AG20443 (cell line): ENCODE measurements around the gene TBX21.

Experiments
- DNase-seq: peaks from one replicate; pipeline ENCODE4 v3.0.0; 2012; ENCODE audit warnings: low spot score, mixed read lengths

The TBX21 gene

DNA sequence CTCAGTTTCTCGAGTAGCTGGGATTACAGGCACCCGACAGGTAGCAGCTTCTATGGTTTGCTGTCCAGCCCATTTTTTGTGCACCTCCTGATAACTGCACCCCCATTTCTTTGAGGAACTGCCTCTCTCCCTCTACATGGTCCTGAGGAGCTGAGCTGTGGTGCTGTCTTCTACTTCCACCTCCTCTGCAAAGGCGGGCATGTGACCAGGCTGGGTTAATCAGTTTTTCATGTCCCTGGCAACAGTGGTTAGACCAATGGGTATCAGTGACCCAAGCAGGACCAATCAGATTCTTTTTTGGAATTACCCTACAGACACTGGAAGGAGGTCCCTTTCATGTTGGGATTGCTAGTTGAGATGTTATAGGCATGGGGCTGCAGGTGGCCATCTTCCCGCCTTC, 41.3 kb downstream of the TBX21 start:
- no peak for DNase-seq

DNA sequence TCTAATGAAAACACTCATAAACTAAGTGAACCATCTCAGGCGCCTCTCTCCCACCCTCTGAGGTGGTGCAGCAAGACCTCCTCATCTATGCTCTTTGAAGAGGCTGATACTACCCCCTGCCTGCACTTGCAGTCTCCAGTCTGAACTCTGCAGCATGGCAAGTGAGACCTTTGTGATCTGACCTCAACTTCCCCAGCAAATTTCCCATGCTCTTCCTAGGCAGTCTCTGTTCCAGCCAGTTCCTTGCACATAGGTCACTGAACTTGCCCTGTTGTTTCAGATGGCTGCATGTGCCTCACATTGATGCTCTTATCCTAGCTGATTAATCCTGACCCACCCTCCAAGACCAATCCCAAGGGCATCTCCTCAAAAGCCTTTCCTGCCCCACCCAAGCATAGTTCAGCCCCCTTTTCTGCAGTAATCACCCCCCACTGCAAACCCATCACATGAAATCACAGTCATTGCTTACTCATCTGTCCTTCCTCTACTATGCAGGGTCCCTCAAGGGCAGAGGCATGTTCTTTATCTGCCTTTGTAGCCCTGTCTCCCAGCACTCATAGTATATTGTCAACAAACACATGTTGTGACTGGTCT, 42.0 kb downstream of the TBX21 start:
- no peak for DNase-seq

DNA sequence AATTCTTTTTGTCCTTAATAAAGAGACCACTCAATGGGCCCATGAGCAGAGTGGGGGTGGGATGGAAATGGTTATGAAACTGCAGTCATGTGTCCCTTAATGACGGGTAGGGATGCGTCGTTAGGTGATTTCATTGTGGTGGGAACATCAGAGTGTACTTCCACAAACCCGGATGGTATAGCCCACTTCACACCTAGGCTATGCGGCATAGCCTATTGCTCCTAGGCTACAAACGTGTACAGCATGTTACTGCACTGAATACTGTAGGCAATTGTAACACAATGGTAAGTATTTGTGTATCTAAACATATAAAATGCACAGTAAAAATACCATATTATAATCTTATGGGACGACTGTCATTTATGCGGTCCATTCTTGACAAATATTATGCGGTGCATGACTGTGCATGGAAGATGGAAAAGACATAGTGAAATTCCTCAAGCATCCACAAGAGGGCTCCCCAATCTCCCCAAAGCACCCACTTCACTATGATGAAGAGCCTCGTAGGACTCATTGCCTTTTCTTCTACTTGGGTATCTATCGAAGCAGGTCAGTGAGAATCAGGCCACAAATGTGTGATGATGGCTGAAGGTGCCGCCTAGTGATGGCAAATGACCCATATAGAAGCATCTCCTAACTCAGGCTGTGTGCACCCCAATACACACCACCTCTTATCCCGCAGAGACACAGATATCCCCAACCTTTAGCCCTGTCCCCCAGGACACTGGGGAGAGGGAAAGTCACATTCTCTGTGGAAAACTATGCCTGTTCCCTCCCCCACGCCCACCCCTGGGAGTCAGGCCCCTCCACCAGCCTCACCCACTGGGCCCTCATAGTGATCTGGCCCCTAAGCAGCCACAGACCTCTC, 43.5 kb downstream of the TBX21 start:
- peak; percentile 66 for DNase-seq

GRCh38 chr17:47778184-47778635, 45.2 kb downstream of the TBX21 start:
- no peak for DNase-seq

DNA sequence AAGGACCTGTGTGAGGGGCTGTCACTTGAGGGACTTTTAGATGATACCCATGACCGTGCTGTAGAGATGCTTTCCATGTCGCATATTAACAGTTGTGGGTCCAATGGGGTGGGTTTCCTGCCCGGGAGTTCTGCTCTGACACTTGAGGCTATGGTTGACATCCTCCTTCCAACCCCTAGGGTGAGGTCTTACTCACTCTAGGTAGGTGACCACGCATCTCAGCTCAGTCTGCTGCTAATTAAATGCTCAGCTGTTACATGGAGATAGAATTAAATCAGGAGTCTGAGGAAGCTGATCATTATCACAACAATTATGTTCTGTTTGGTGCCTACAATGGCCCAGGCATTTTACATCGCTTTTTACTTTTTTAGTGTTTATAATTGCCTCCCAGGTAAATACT, 48.4 kb downstream of the TBX21 start:
- DNase-seq, result no peak

DNA sequence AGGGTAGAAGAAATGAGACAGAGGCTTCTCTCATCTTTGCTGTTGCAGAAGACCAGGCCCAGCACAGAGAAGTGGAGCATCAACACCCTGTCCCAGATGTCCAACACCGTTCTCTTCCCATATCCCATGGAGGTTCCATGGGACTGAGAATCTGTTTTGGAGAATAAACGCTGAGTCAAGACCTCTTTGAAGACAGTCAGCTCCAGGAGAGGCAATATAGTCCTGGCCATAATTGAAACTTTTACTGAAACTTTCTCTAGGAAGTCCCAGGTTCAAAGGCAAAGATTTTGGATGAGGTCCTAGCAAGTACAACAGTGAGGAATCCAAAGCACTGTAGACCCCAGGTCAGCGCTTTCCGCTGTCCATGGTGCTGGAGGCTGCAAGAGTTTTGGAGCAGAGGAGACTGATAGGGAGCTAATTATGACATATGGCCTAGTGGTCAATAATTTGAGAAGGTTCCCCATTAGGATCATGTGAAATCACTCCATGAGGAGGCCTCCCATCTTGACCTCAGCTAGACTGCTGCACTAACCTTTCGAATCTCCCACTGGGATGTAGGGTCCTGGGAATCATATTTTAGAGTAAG, 52.6 kb downstream of the TBX21 start:
- DNase-seq, result no peak

DNA sequence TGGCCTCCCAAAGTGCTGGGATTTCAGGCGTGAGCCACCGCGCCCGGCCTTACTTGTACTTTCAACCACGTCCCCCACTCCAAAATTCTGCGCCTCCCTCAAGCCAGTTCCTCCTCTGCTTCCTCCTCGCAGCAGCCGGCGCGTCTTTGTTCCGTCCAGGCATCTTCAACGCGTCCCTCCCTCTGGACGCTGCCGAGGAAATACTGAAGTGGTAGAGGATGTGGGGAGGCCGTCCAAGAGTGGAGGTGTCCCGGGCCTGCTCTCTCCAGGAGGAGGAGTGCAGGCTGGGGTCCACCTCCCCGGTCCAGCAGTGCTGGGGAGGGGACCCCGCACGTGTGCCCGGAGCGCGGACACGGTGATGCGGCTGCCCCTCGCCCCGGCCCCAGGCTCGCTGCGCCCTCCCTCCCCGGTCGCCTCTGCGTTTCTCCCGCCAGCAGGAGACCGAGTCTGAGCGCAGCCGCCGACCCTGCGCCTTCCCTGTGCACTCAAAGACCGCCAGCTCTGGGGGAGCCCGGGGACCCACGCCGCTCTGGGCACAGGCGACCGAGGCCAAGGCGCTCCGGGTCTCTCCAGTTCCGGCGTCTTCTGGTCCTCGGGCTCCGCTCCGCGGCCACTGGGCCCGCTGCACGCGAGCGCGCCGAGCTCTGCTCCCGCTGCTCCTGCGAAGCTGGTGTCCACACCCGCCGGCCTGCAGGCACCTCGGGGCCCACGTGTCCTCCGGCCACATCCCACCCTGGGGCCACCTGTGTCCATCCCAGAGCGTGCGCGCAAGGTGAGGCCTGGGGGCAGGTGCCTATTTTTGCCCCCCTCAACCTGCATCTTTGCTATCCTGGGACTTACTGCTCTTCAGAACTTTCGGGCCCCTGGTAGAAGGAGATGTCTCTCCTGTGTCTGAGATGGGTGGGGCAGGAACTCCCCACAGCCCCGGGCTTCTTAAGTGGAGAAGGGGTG, 56.9 kb downstream of the TBX21 start:
- peak; percentile 92 for DNase-seq

- no peak for DNase-seq
These were observed 58.0 kb downstream of the TBX21 start for GRCh38 chr17:47791025-47791424.

GRCh38 chr17:47792457-47792856, 59.4 kb downstream of the TBX21 start:
- no peak for DNase-seq

- DNase-seq, result no peak
These were observed 59.9 kb downstream of the TBX21 start for GRCh38 chr17:47792979-47793378.
